Prostate gland (tissue), 2 donors: ENCODE results near the gene DAPK3.

Experiments
- CTCF ChIP-seq, 4 experiments: fragments of 200-600 bp in 2 of 4; fragments of 450-650 bp in 2 of 4; sonication (generic) in 2 of 4; IDR thresholded peaks; 1 replicate in 3 of 4; 2 replicates in 1 of 4; pipeline ENCODE4 v1.5.1; 2016 to 2019; ENCODE audit warnings: antibody characterized with exemption in 4 of 4, mild to moderate bottlenecking in 2 of 4, moderate library complexity in 2 of 4
- POLR2A ChIP-seq: fragments of 450-650 bp; IDR thresholded peaks from one replicate; pipeline ENCODE4 v1.6.1; 2016; ENCODE audit warnings: antibody characterized with exemption, mild to moderate bottlenecking
- POLR2AphosphoS5 ChIP-seq: sonication (generic); formaldehyde crosslinking; IDR thresholded peaks from one replicate; pipeline ENCODE4 v1.6.1; 2017; ENCODE audit warnings: antibody characterized with exemption

GRCh38 chr19:3990815-3991117 is 19.9 kb upstream of the DAPK3 start:
- TF ChIP-seq CTCF (IDR thresholded peaks at IDR 0.05) (no peak), POLR2A (no peak), POLR2AphosphoS5 (no peak)
